ENCODE results near the gene C1orf167. TPM values are rescaled to one million over a fixed set of nuclear protein-coding genes. Genes with fewer than 3 reads are reported as not detected.
A peak's percentile ranks its signal among the peaks of the same experiment; 100 is the strongest.

Gene C1orf167
- total and polyA plus RNA-seq, 4 experiments from 2014 or later = not detected

DNA sequence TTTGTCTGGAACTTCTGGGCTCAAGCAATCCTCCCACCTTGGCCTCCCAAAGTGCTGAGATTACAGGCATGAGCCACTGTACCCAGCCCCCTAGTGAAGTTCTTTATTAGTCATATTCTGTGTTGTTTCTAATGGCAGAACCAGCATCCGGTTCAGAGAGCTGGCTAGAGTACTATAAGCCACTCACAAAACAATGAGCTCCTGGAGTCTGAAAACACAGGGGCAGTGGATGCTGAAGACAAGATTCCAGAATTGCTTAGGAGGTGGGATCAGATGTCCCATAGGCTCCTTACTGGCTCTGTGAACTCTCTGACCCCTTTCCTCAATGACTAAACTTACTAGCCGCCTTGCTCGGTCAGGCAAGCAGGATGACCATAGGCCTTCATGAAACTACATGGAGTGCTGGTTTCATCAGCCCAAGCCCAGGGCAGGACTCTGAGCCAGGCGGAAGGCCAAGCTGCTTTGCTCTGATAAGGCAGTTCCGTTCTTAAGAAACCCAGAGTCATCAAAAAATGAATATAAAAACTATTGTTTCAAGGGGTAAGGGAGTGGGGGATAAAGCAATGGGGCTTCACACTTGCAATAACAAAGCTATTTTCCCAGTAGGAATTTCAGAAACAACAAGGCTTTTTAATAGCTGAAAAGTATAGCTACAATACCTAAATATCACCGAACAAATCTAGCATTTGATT lies 35.7 kb downstream of the C1orf167 start:
- Mint-ChIP-seq H3K9me3 (peaks cover 0 to 2% (median 0%) of the 10 kb centered on the region in 8 donors), H3K4me3 (no peak overlapping the region), H3K27me3 (no peaks in the 10 kb centered on the region), H3K36me3 (peaks cover 25 to 53% of the 10 kb centered on the region in 2 donors), H3K4me1 (peaks cover 2 to 18% (median 12%) of the 10 kb centered on the region in 4 donors), H3K27ac (no peak overlapping the region)
- Histone ChIP-seq H3K9me3 (ENCODE audit: control insufficient read depth in 1 of 2, low read length in 2 of 2) (no peaks in the 10 kb centered on the region), H3K4me1 (ENCODE audit: insufficient read depth, low read length) (peaks cover 8% of the 10 kb centered on the region), H3K36me3 (ENCODE audit: insufficient read depth, low read length) (peaks cover 56% of the 10 kb centered on the region), H3K27me3 (ENCODE audit: insufficient read depth, low read length) (no peaks in the 10 kb centered on the region), H3K4me3 (ENCODE audit: low read length in 2 of 2) (no peak overlapping the region), H3K27ac (ENCODE audit: low read depth, low read length) (no peak overlapping the region)
- DNase-seq = no peak
- CTCF ChIA-PET (ENCODE audit: partially characterized antibody) = interaction anchor here (1.0 to 1.3 kb wide), 2 partner anchors 12 to 147 kb away, joined by 3 to 4 read pairs; no protein-coding TSS in a partner anchor
- intact Hi-C loops (cut with micrococcal nuclease) = no loop called here
- POLR2A ChIA-PET (ENCODE audit: partially characterized antibody) = interaction anchor here (1.6 kb wide), 1 partner anchor 9 kb away, joined by 7 read pairs; the partner anchor contains the start of genes CLCN6 and MTHFR

DNA sequence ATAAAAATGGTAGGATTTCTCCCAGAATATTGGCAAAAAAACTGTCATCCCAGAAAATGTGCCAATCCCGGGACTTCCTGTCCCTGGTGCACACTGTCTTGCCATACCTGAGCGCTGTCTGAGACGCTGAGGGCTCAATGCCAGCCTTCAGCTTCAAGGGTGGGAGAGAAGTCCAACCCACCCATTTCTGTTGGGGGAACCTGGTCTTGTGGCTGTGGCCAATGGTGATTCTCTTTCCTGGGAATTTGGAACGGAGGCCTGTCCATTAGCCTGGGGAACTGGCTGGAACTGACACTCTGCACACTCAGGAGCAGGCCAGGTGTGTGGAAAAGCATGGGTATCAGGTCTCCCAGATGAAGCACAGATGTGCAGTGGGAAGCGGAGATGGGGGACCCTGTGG lies 37.1 kb downstream of the C1orf167 start:
- POLR2A ChIA-PET (ENCODE audit: partially characterized antibody) = no interaction called here
- Histone ChIP-seq H3K4me1 (ENCODE audit: insufficient read depth, low read length) (peaks cover 22% of the 10 kb centered on the region), H3K9me3 (ENCODE audit: control insufficient read depth in 1 of 2, low read length in 2 of 2) (no peaks in the 10 kb centered on the region), H3K4me3 (ENCODE audit: low read length in 2 of 2) (no peak overlapping the region), H3K36me3 (ENCODE audit: insufficient read depth, low read length) (peaks cover 48% of the 10 kb centered on the region), H3K27me3 (ENCODE audit: insufficient read depth, low read length) (no peaks in the 10 kb centered on the region), H3K27ac (ENCODE audit: low read depth, low read length) (no peak overlapping the region)
- H3K27me3 Mint-ChIP-seq = no peaks in the 10 kb centered on the region
- H3K4me1 Mint-ChIP-seq = peaks cover 13 to 32% (median 25%) of the 10 kb centered on the region in 4 donors
- peaks cover 0 to 2% (median 0%) of the 10 kb centered on the region in 8 donors for H3K9me3 Mint-ChIP-seq
- H3K4me3 Mint-ChIP-seq = no peak overlapping the region
- CTCF ChIA-PET (ENCODE audit: partially characterized antibody) = no interaction called here
- intact Hi-C loops (cut with micrococcal nuclease) = no loop called here
- DNase-seq = no peak
- H3K27ac Mint-ChIP-seq = no peak overlapping the region
- H3K36me3 Mint-ChIP-seq = peaks cover 25 to 57% of the 10 kb centered on the region in 2 donors

GRCh38 chr1:11799896-11800295 lies 37.9 kb downstream of the C1orf167 start:
- H3K4me1 Mint-ChIP-seq = peaks cover 20 to 40% (median 32%) of the 10 kb centered on the region in 4 donors

GRCh38 chr1:11800391-11800755 lies 38.4 kb downstream of the C1orf167 start:
- no peaks in the 10 kb centered on the region for H3K9me3 ChIP-seq (ENCODE audit: control insufficient read depth in 1 of 2, low read length in 2 of 2)
- peaks cover 34% of the 10 kb centered on the region for H3K4me1 ChIP-seq (ENCODE audit: insufficient read depth, low read length)
- H3K4me3 ChIP-seq (ENCODE audit: low read length in 2 of 2) = no peak overlapping the region
- intact Hi-C loops (cut with micrococcal nuclease) = loop anchor here (10.0 kb wide), 1 partner anchor 184 kb away; the partner anchor contains the start of gene MFN2
- ChIA-PET POLR2A (ENCODE audit: partially characterized antibody) (no interaction called here), CTCF (ENCODE audit: partially characterized antibody) (no interaction called here)
- peaks cover 25 to 49% of the 10 kb centered on the region in 2 donors for H3K36me3 Mint-ChIP-seq
- DNase-seq = no peak
- peaks cover 0 to 2% (median 0%) of the 10 kb centered on the region in 8 donors for H3K9me3 Mint-ChIP-seq
- no peaks in the 10 kb centered on the region for H3K27me3 ChIP-seq (ENCODE audit: insufficient read depth, low read length)
- H3K27ac Mint-ChIP-seq = peak overlapping the region in 2 of 7 donors; percentile 37 to 66
- no peak overlapping the region for H3K4me3 Mint-ChIP-seq
- no peak overlapping the region for H3K27ac ChIP-seq (ENCODE audit: low read depth, low read length)
- H3K4me1 Mint-ChIP-seq = peaks cover 21 to 43% (median 35%) of the 10 kb centered on the region in 4 donors
- peaks cover 35% of the 10 kb centered on the region for H3K36me3 ChIP-seq (ENCODE audit: insufficient read depth, low read length)
- H3K27me3 Mint-ChIP-seq = no peaks in the 10 kb centered on the region

More at GRCh38 chr1:11799896-11800295, 37.9 kb downstream of the C1orf167 start:
- H3K27ac ChIP-seq (ENCODE audit: low read depth, low read length) = no peak overlapping the region
- Mint-ChIP-seq H3K4me3 (no peak overlapping the region), H3K27ac (peak overlapping the region in 1 of 7 donors; percentile 66), H3K9me3 (peaks cover 0 to 2% (median 0%) of the 10 kb centered on the region in 8 donors), H3K36me3 (peaks cover 25 to 52% of the 10 kb centered on the region in 2 donors), H3K27me3 (no peaks in the 10 kb centered on the region)
- H3K4me3 ChIP-seq (ENCODE audit: low read length in 2 of 2) = no peak overlapping the region
- ChIA-PET CTCF (ENCODE audit: partially characterized antibody) (no interaction called here), POLR2A (ENCODE audit: partially characterized antibody) (no interaction called here)
- DNase-seq = no peak
- no peaks in the 10 kb centered on the region for H3K9me3 ChIP-seq (ENCODE audit: control insufficient read depth in 1 of 2, low read length in 2 of 2)
- H3K36me3 ChIP-seq (ENCODE audit: insufficient read depth, low read length) = peaks cover 40% of the 10 kb centered on the region
- H3K27me3 ChIP-seq (ENCODE audit: insufficient read depth, low read length) = no peaks in the 10 kb centered on the region
- intact Hi-C loops (cut with micrococcal nuclease) = loop anchor here (10.0 kb wide), 1 partner anchor 185 kb away; the partner anchor contains the start of gene MFN2
- peaks cover 30% of the 10 kb centered on the region for H3K4me1 ChIP-seq (ENCODE audit: insufficient read depth, low read length)

GRCh38 chr1:11800756-11801433 lies 38.9 kb downstream of the C1orf167 start:
- ChIA-PET POLR2A (ENCODE audit: partially characterized antibody) (interaction anchor here (0.9 kb wide), 1 partner anchor 12 kb away, joined by 3 read pairs; no protein-coding TSS in a partner anchor), CTCF (ENCODE audit: partially characterized antibody) (no interaction called here)
- Mint-ChIP-seq H3K36me3 (peaks cover 20 to 46% of the 10 kb centered on the region in 2 donors), H3K27me3 (no peaks in the 10 kb centered on the region), H3K27ac (peak overlapping the region in 3 of 7 donors; percentile 37 to 62 (median 37)), H3K9me3 (peaks cover 0 to 2% (median 0%) of the 10 kb centered on the region in 8 donors), H3K4me3 (peak overlapping the region in 1 of 8 donors; percentile 33), H3K4me1 (peaks cover 21 to 46% (median 36%) of the 10 kb centered on the region in 4 donors)
- Histone ChIP-seq H3K4me3 (ENCODE audit: low read length in 2 of 2) (no peak overlapping the region), H3K36me3 (ENCODE audit: insufficient read depth, low read length) (peaks cover 30% of the 10 kb centered on the region), H3K4me1 (ENCODE audit: insufficient read depth, low read length) (peaks cover 34% of the 10 kb centered on the region), H3K27ac (ENCODE audit: low read depth, low read length) (no peak overlapping the region), H3K27me3 (ENCODE audit: insufficient read depth, low read length) (no peaks in the 10 kb centered on the region), H3K9me3 (ENCODE audit: control insufficient read depth in 1 of 2, low read length in 2 of 2) (no peaks in the 10 kb centered on the region)
- no peak for DNase-seq
- intact Hi-C loops (cut with micrococcal nuclease) = loop anchor here (10.0 kb wide), 1 partner anchor 184 kb away; the partner anchor contains the start of gene MFN2

DNA sequence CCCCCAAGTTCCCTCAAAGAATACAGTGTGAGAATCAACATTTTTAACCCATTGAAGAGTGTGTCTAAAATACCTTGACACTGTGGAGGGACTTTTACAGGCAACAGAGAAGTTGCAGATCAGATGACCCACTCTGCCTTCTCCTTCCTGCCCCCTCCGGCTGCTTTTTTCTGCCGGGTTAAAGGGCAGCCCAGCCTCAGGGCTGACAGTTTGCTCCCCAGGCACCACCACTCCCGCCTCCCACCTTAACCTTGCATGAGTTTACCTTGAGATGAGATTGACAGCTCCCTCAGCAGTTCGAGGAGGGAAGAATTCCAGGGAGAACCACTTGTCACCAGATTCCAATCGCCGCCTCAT lies 40.6 kb downstream of the C1orf167 start:
- H3K4me1 ChIP-seq (ENCODE audit: insufficient read depth, low read length) = peaks cover 47% of the 10 kb centered on the region
- DNase-seq = no peak
- H3K36me3 Mint-ChIP-seq = peaks cover 15 to 48% of the 10 kb centered on the region in 2 donors
- H3K9me3 ChIP-seq (ENCODE audit: control insufficient read depth in 1 of 2, low read length in 2 of 2) = no peaks in the 10 kb centered on the region
- peak overlapping the region; percentile 29 to 100 (median 86) for H3K4me3 Mint-ChIP-seq
- intact Hi-C loops (cut with micrococcal nuclease) = loop anchor here (10.0 kb wide), 1 partner anchor 182 kb away; the partner anchor contains the start of gene MFN2
- CTCF ChIA-PET (ENCODE audit: partially characterized antibody) = interaction anchor here (1.5 to 1.7 kb wide), 2 partner anchors 17 to 65 kb away, joined by 4 to 5 read pairs; no protein-coding TSS in a partner anchor
- H3K36me3 ChIP-seq (ENCODE audit: insufficient read depth, low read length) = peaks cover 22% of the 10 kb centered on the region
- peak overlapping the region in 1 of 2 donors; percentile 68 for H3K4me3 ChIP-seq (ENCODE audit: low read length in 2 of 2)
- peaks cover 0 to 4% (median 0%) of the 10 kb centered on the region in 8 donors for H3K9me3 Mint-ChIP-seq
- POLR2A ChIA-PET (ENCODE audit: partially characterized antibody) = interaction anchor here (1.2 to 3.3 kb wide), 5 partner anchors 72 to 743 kb away, joined by 3 to 27 read pairs (median 7); partner anchors contain the start of gene SRM
- H3K27ac Mint-ChIP-seq = peak overlapping the region in 6 of 7 donors; percentile 13 to 92 (median 47)
- no peaks in the 10 kb centered on the region for H3K27me3 Mint-ChIP-seq
- H3K27ac ChIP-seq (ENCODE audit: low read depth, low read length) = peak overlapping the region; percentile 41
- H3K27me3 ChIP-seq (ENCODE audit: insufficient read depth, low read length) = no peaks in the 10 kb centered on the region
- H3K4me1 Mint-ChIP-seq = peaks cover 31 to 63% (median 48%) of the 10 kb centered on the region in 4 donors
